Panc1 (cell line): ENCODE measurements around the gene PRKCB. TPM values are rescaled to one million over a fixed set of nuclear protein-coding genes. Genes with fewer than 3 reads are reported as not detected.

ENCODE experiments used
- ATAC-seq: fragments of 200-7000 bp; cut with Tn5 transposase; 2 replicates; pipeline ENCODE4 v1.9.1; 2020; ENCODE audit warnings: mild to moderate bottlenecking, moderate library complexity
- BruUV-seq: library from RNA; stranded (reverse); fragments of 400-500 nt; replicated peaks from 2 replicates; lab custom pipeline; 2021; lab: Mats Ljungman, UMichigan
- CTCF ChIA-PET: fragments of 300-600 bp; sonication (Branson Sonifier 250); formaldehyde crosslinking; loops from one replicate; lab custom pipeline; 2022; ENCODE audit warnings: antibody characterized with exemption; lab: Charles Lee
- POLR2A ChIA-PET: fragments of 300-600 bp; sonication (Branson Sonifier 250); formaldehyde crosslinking; loops from one replicate; lab custom pipeline; 2022; ENCODE audit warnings: antibody characterized with exemption; lab: Charles Lee
- DNase-seq: peaks from one replicate; pipeline ENCODE4 v3.0.0-alpha.2; 2010; ENCODE audit warnings: low read depth, low spot score
- H3K27ac ChIP-seq: 2 replicates; pipeline ENCODE4 v1.5.1; 2011; ENCODE audit warnings: mild to moderate bottlenecking, low read length, inconsistent platforms
- H3K27me3 ChIP-seq: fragments of 200-500 bp; sonication (Bioruptor generic); 2 replicates; pipeline ENCODE4 v1.6.0; 2014; ENCODE audit warnings: low read length, inconsistent platforms; ENCODE audit not compliant: control insufficient read depth, insufficient read depth
- H3K36me3 ChIP-seq: fragments of 200-500 bp; sonication (Bioruptor generic); 2 replicates; pipeline ENCODE4 v1.5.1; 2014; ENCODE audit warnings: inconsistent platforms, mild to moderate bottlenecking, low read length, moderate library complexity; ENCODE audit not compliant: control insufficient read depth, insufficient read depth
- H3K4me1 ChIP-seq: 2 replicates; pipeline ENCODE4 v1.5.1; 2011; ENCODE audit warnings: inconsistent platforms, mild to moderate bottlenecking, low read length, moderate library complexity; ENCODE audit not compliant: control insufficient read depth, insufficient read depth
- H3K4me3 ChIP-seq, 2 experiments: 2 replicates each; pipeline ENCODE4 v1.5.1; 2011 to 2012; ENCODE audit warnings: low read depth in 2 of 2, low read length in 2 of 2, mild to moderate bottlenecking in 2 of 2, inconsistent platforms in 1 of 2, moderate library complexity in 1 of 2
- H3K9me3 ChIP-seq: fragments of 200-500 bp; sonication (Bioruptor generic); 2 replicates; pipeline ENCODE4 v1.5.1; 2014; ENCODE audit warnings: low read depth, mild to moderate bottlenecking, inconsistent platforms, low read length, moderate library complexity; ENCODE audit not compliant: control insufficient read depth, insufficient read depth
- CTCF ChIP-seq: fragments of 450-650 bp; IDR thresholded peaks from 2 replicates; pipeline ENCODE4 v1.5.1; 2017; ENCODE audit warnings: mild to moderate bottlenecking
- POLR2AphosphoS5 ChIP-seq: IDR thresholded peaks from 2 replicates; pipeline ENCODE4 v1.6.1; 2012; ENCODE audit warnings: mild to moderate bottlenecking, low read depth, low read length, moderate library complexity
- REST ChIP-seq, 2 experiments: IDR thresholded peaks; 2 replicates each; pipeline ENCODE4 v1.6.1; 2011 to 2012; ENCODE audit warnings: low read depth in 2 of 2, control low read depth in 1 of 2, low read length in 1 of 2, mild to moderate bottlenecking in 1 of 2, moderate library complexity in 1 of 2; ENCODE audit not compliant: insufficient read depth in 1 of 2
- SIN3A ChIP-seq: IDR thresholded peaks from 2 replicates; pipeline ENCODE4 v1.6.1; 2012; ENCODE audit warnings: low read depth, mild to moderate bottlenecking, low read length, moderate library complexity, borderline replicate concordance; ENCODE audit not compliant: insufficient read depth
- TCF7L2 ChIP-seq: IDR thresholded peaks from 2 replicates; pipeline ENCODE4 v1.6.1; 2011; ENCODE audit warnings: mild to moderate bottlenecking, low read depth, low read length, inconsistent platforms
- in situ Hi-C: cut with HindIII; loops from 2 replicates; pipeline ENCODE4 v1.10.0; 2016; ENCODE audit warnings: low sequenced_read_pairs, low pct_unique_long_range_greater_than_20kb
- intact Hi-C: fragments of 100-400 bp; cut with micrococcal nuclease; formaldehyde crosslinking; loops from one replicate; pipeline ENCODE4 v1.10.0; 2022; ENCODE audit not compliant: unreplicated experiment
- total RNA-seq: library from RNA; stranded (reverse); gene quantifications from one replicate; pipeline ENCODE4 v1.2.1, GENCODE V29; 2021; ENCODE audit not compliant: unreplicated experiment

Gene PRKCB
- total RNA-seq, 1 experiment from 2014 or later = 0.41 TPM

- in situ Hi-C loops (no loop called here), intact Hi-C loops (no loop called here)
- ChIA-PET CTCF (no interaction called here), POLR2A (no interaction called here)
- TF ChIP-seq TCF7L2 (no peak), REST (IDR thresholded peaks at IDR 0.05; ENCODE audit: insufficient read depth in 1 of 2, low read depth in 2 of 2, low read length in 1 of 2) (no peak), POLR2AphosphoS5 (no peak), SIN3A (no peak)
- Histone ChIP-seq H3K36me3 (no peaks in the 10 kb centered on the region), H3K27ac (no peak overlapping the region), H3K27me3 (peaks cover 7% of the 10 kb centered on the region), H3K4me1 (no peaks in the 10 kb centered on the region), H3K4me3 (no peak overlapping the region), H3K9me3 (no peaks in the 10 kb centered on the region)
- no TSS peak for BruUV-seq
- ATAC-seq (no peak), DNase-seq (no peak)
Measured at GRCh38 chr16:23968176-23968575, 132.4 kb downstream of the PRKCB start.

- intact Hi-C loops = no loop called here
- POLR2A ChIA-PET = interaction anchor here (0.6 kb wide), 1 partner anchor 79 kb away, joined by 8 read pairs; no protein-coding TSS in a partner anchor
- no peak for DNase-seq
Measured at GRCh38 chr16:23969468-23970297, 133.9 kb downstream of the PRKCB start.

More at GRCh38 chr16:23969468-23970297, 133.9 kb downstream of the PRKCB start:
- in situ Hi-C loops = no loop called here
- no peak overlapping the region for H3K27ac ChIP-seq
- no peak for ATAC-seq
- no peak overlapping the region for H3K4me3 ChIP-seq
- CTCF ChIA-PET = no interaction called here
- no peaks in the 10 kb centered on the region for H3K9me3 ChIP-seq
- H3K27me3 ChIP-seq = peaks cover 2% of the 10 kb centered on the region; the same call in 1 of the 2 replicates
- H3K36me3 ChIP-seq = no peaks in the 10 kb centered on the region
- TF ChIP-seq POLR2AphosphoS5 (no peak), REST (IDR thresholded peaks at IDR 0.05; ENCODE audit: insufficient read depth in 1 of 2, low read depth in 2 of 2, low read length in 1 of 2) (no peak), CTCF (no peak), SIN3A (no peak), TCF7L2 (no peak)
- H3K4me1 ChIP-seq = no peaks in the 10 kb centered on the region
- BruUV-seq = no TSS peak
